IPS-18c (cell line): ENCODE results near the gene SAMD5.

ENCODE experiments used
- H3K4me3 ChIP-seq: 2 replicates; pipeline ENCODE4 v1.7.0; 2013; ENCODE audit warnings: low read depth, mild to moderate bottlenecking, low read length, moderate library complexity; ENCODE audit not compliant: insufficient read depth
- H3K9me3 ChIP-seq: one replicate; pipeline ENCODE4 v1.6.1; 2013; ENCODE audit warnings: mild to moderate bottlenecking, low read length, moderate library complexity; ENCODE audit not compliant: control insufficient read depth, insufficient read depth

Gene SAMD5

DNA sequence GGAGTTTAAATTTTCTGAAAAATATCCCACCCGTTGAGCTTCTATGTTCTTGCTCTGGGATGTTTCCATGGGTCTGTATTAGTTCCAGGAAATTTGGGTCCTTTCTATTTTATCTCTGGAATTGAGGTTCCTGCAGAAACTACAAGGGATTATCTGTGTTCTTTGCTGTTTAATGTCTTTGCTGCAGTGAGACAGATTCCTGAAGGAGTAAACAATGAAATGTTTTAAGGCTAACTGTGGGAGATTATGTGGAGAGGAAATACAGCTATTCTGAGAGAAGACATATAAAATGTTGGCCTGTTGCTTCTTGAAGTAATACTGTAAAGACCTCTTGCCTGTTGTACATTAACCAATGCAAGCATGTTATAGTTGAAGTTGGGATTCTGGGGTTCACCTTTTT, 43.5 kb downstream of the SAMD5 start:
- no peak overlapping the region for H3K4me3 ChIP-seq
- H3K9me3 ChIP-seq, result no peaks in the 10 kb centered on the region

DNA sequence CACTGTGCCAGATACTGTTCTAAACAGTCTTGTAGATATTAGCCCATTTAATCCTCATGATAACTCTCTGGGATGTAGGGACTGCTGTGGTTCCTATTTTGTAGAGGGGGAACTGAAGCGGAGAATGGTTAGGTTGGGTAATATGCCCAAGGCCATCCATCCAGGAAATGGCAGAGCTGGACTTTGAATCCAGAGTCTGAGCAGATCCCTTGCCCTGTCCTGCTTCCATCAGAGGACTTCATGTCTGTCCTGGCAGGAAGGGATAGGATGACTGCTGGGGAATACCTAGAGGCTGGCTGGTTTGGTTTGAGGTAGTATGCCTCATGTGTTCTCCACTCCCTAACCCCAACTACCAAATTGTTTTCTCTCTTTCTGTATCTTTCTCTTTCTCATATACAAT, 44.6 kb downstream of the SAMD5 start:
- no peaks in the 10 kb centered on the region for H3K9me3 ChIP-seq
- H3K4me3 ChIP-seq, result no peak overlapping the region

DNA sequence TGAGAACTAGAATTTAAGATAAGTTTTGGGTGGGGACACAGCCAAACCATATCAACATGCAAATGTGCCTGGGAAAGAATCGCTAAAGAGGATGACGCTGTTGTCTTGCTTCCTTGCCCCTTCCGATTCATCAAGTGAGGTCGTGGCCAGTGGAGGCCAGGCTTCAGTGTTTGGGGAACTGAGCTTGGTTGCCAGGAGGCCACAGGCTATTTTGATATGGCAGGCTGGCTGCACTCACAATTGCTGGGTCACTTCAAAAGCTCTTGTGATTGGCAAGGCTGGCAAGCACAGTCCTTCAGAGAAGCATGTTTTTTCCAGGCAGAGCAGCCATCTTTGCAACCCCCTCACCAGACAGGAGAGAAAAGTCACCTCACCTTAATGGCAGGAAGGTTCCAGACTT, 45.8 kb downstream of the SAMD5 start:
- Histone ChIP-seq H3K9me3 (no peaks in the 10 kb centered on the region), H3K4me3 (no peak overlapping the region)

DNA sequence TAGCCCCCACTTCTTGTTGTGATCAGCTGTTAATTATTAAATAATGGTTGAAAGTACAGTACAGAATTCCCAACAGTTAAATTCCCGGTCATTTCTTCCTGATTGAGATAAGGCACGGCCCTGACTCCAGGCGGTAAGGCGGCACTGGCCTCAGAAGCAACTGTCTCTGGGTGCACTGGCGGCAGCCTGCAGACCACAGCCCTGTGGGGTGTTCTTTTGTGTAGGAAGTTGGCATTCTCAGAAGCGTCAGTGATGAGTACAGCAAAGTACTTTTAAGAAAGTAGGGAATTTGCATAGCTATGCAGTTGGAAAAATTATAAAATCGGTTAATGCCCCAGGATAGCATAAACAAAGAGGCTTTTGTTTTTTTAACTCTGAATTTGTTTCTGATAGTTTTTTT, 50.5 kb downstream of the SAMD5 start:
- no peaks in the 10 kb centered on the region for H3K9me3 ChIP-seq
- H3K4me3 ChIP-seq, result no peak overlapping the region

DNA sequence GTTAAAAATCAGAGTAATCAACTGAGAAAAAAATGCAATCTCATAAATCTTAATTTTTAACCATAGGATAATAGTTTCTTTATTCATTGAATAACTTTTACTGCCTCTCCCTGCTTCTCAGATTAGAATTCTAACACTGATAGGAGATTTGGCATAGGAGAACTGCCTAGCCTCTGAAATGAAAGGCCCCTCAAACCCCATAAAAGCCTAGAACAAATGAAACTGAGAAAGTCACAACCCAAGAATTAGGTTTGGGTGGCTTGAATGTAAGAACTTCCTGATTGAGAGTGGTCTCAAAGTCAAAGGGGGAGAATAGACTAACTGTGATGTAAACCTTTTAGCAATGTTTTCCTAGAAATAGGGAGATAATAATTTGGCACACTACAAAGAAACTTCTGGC, 52.2 kb downstream of the SAMD5 start:
- Histone ChIP-seq H3K4me3 (no peak overlapping the region), H3K9me3 (no peaks in the 10 kb centered on the region)

DNA sequence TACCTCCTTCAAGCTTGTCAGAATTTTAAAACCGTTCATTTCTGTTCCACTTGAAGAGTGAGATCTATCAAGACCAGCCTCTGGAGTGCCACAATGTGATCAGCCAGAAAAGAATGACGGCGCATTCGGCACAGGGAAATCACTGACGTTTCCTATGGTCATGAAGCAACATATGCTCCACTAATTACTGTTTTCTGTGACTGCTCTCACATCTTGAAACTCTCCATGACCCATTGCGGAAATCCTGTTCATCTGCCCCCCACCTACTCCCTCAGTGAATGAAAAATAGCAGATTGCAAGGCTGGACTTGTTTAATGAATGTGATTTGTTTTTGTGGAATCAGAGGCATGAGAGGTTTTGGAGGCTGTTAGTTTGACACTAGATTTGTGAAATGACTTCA, 53.2 kb downstream of the SAMD5 start:
- H3K4me3 ChIP-seq, result no peak overlapping the region
- H3K9me3 ChIP-seq, result no peaks in the 10 kb centered on the region

DNA sequence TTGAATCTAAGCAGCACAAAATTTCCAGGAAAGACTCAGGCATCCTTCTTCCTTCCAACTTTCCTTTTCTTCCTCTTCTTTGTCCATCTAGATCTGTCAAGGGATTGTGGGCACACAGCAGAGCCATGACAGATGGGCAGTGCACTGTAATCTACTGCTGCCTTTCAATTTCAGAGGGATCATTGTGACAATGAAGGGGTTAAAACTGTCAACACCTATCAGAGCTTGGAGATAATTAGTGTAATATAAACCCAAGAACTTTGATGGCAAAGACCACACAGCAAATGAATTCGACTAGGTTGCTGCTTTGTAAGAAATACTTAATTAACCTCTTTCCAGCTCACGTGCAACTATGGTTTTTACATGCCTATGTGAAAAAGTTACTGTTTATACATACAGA, 55.0 kb downstream of the SAMD5 start:
- no peak overlapping the region for H3K4me3 ChIP-seq
- no peaks in the 10 kb centered on the region for H3K9me3 ChIP-seq

DNA sequence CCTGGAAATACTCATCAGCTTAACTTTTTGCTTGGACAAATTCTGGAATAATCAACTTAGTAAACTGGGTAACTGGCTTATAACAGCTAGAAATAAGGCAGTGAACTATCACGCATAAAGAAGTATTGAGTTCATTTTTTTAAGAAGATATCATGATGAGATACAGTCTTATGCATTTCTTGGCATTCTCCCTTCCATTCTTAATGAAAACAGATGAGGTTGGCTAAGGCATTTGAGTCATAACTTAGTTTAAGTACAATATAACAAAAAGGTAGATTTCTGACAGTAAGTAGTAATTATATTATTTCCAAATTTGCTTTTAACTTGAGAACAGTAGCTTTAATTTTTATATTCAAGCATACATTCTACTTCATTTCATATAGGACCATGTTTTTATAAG, 56.1 kb downstream of the SAMD5 start:
- Histone ChIP-seq H3K4me3 (no peak overlapping the region), H3K9me3 (no peaks in the 10 kb centered on the region)

DNA sequence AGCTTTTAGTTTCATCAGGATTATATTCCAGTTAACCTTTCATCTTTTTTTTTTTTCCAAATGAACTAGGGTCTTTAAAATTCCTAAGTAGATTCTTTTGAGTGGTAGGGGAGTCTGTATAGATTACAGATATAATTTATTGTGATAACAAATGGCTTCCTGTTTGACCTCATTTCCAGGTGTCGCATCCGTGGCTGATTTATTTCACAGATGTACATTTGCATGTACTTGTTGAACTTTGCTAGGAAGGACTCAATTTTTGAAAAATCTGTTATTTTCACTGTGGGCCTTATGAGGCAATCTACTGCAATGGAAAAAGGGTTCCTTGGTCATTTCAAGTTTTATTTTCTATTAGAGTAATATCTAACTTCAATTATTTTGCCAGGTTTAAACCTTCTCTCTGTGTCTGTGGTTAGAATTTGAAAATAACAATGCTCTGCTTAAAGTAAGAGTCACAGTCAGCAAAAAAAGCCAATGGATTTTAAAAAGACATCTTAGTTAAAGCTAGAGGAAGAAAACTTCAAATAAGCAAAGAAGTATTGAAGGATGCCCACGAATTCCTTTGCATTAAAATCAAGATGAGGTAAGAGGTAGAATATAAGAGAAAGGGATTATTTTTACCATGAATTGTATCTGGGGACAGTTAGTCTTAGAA, 57.9 kb downstream of the SAMD5 start:
- no peaks in the 10 kb centered on the region for H3K9me3 ChIP-seq
- H3K4me3 ChIP-seq, result no peak overlapping the region

DNA sequence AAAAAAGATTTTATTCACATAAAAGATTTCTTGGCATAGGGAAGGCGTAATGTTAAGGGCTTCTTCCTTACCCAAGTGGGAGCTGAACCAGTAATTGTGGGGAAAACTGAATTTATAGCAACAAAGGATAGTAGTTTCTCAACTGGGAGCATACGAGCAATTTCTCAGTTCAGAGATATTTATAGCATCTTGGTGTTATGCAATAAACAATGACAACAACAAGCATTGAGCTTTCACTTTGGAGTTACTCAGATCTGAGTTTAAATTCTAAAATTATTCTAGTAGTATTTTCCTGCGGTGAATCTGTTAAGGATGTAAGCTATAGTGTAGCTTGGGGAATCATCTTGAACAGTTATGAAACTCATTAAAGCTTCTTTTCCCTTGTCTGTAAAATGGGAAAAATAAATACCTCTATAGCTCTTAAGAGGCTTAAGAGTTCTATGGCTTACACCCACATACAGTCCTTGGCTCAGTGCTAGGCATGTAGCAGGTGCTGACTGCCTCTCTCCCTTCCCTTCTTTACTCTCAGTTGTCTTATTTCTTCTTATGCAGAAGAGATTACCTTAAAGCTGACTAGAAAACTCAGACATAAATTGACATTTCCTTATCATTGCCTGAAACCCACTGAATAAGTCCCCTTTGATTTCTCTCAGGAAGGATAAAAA, 58.8 kb downstream of the SAMD5 start:
- Histone ChIP-seq H3K4me3 (no peak overlapping the region), H3K9me3 (no peaks in the 10 kb centered on the region)

DNA sequence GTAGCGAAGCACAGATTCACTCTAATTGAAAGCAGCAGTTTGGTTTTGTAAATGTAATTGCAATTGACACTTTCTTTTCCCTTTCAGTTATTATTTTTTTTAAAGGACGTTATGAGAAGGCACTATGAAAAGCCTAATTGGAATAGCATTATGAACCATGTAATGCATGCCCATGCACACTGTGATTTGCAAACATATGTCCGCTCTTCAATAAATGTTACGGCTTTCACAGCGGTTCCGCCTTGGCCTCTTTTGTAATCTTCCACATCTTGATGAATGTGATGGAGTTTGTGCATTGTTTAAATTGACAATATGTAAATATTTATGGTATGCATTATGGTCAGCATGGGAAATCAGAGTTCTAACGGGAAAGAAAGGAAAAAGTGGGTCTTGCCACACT, 61.3 kb downstream of the SAMD5 start:
- no peaks in the 10 kb centered on the region for H3K9me3 ChIP-seq
- H3K4me3 ChIP-seq, result no peak overlapping the region

DNA sequence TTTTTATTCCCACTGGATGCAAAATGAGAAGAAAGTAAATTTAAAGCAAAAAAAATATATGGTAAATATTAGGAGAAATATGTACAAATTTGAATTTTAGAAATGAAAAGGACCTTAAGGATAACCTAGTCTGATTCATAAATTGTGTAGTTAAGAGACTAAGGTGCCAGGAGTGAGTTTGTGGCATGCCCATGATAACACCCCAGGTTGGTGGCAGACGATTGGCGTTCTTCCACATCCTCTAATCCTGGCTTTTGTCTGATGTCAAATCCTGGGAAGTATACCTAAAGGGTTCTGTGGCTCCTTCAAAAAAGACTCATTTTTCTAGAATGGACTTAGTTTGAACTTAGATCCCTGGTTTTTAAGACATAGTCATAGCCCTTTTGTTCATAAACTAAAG, 62.2 kb downstream of the SAMD5 start:
- H3K4me3 ChIP-seq, result no peak overlapping the region
- no peaks in the 10 kb centered on the region for H3K9me3 ChIP-seq

DNA sequence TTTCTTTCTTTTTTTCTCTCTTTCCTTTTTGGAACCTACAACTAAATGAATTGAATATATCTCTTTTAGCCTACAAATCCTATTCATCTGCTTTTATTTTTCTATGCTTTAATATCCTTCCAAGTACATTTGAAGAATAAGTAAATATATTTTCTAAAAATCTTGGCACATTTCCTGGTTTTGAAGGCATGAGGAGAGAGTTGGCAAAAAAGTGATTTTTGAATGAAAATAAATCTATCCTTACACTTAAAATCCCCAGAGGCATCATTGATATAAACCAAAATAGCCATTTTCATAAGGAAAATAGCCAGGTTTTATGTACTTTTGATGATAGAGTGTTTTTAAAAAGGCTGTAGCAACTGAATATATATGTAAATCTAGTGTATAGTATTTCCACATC, 69.0 kb downstream of the SAMD5 start:
- no peaks in the 10 kb centered on the region for H3K9me3 ChIP-seq
- H3K4me3 ChIP-seq, result no peak overlapping the region

DNA sequence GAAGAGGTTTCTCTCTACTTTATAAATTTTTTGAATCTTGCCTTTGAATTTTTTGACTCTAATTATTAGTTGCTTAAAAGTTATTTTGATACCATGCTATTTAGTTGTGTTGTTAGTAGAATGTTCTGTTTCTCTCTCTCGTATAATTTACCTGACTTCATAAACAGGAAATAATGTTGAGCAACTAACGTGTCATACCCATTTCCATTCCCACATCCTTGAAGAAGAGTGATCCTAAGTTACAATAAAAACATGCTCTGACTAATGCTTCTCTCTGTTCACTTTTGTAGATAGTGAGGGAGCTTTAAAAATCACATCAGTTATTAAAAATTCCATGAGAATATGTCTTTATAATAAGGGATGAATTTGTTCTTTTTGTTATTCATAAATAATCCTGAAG, 69.7 kb downstream of the SAMD5 start:
- Histone ChIP-seq H3K4me3 (no peak overlapping the region), H3K9me3 (no peaks in the 10 kb centered on the region)

DNA sequence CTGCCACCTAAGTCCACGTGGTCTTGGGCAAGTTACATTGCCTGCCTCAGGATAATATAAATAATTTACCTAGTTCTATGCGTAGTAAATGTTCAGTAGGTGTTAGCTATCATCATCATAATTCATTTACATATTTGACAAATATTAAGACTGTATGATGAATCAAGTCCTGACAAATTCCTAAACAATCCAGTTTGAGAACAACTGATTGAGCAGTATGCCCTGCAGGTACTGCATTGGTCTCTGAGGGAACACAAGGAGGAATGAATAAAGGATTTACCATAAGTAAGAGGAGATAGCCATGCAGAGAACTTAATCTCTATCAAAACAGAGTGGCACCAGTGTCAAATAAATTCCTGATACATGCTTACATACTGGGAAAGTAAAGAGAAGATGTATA, 70.4 kb downstream of the SAMD5 start:
- no peaks in the 10 kb centered on the region for H3K9me3 ChIP-seq
- H3K4me3 ChIP-seq, result no peak overlapping the region

DNA sequence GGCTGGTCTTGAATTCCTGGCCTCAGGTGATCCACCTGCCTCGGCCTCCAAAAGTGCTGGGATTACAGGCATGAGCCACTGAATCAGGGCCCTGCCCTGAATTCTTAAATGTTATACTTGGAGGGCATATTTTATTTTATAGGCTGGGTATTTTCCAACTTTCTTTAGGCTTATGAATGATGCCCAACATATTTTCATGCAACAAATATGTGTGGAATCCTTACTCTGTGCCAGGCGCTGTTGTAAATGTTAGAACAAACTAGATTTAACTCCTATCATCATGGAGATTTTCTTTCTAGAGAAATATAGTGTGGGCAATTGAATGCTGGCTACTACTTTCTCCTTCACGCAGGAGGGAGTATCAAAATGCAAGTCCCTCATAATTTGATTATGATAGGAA, 71.2 kb downstream of the SAMD5 start:
- H3K4me3 ChIP-seq, result no peak overlapping the region
- H3K9me3 ChIP-seq, result no peaks in the 10 kb centered on the region

DNA sequence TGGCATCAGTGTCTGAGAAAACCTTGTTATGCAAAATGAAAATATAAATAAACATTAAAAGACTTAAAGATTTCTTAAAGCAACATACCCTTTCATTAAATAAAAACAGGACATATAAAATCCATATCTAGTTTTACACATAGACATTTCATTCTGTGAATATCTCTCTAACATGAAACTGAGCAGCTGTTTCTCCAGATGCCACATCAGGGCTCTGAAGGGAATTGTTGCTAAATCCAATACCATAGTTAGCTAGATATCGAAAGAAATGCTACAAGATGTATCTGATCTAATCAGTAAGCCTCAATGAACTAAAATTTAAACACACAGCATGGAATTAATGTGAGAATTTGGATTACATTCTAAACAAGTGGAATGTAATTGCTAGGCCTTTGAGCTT, 74.5 kb downstream of the SAMD5 start:
- H3K9me3 ChIP-seq, result no peaks in the 10 kb centered on the region
- no peak overlapping the region for H3K4me3 ChIP-seq

DNA sequence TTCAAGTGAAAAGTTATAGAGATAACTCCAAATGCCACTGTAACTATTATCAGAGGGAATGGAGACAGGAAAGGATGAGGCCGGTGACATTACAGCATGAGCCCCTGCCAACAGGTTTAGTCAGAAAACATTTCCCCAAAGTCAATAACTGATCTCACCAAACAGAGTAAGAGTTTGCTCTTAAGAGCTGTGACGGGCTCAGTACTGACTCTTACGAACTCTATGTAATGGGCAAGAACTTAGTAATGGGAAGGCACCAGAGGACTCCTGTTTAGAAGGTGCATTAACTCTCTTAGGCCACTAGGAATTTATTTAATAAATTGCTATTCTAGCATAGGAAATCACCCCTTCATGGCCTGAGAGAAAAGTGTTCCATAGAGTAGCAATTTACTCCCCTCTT, 76.8 kb downstream of the SAMD5 start:
- no peak overlapping the region for H3K4me3 ChIP-seq
- no peaks in the 10 kb centered on the region for H3K9me3 ChIP-seq

DNA sequence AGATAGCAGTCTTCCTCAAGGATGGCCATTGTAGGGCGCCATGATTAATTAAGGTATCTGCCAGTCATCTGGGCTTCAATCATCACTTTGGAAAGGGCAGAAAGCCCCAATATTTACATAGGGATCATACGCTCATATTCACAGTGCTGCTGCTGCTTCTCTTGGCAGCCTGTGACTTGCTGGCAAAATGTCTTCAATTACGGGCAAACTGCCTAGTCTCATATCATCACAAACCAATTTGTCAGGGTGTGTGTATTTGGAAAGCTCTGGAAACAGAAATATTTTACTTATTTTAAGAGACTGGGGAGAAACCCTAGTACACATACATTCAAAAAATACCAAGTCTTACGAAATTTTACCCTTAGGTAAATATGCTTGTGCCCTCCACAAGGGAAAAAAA, 77.6 kb downstream of the SAMD5 start:
- no peak overlapping the region for H3K4me3 ChIP-seq
- H3K9me3 ChIP-seq, result no peaks in the 10 kb centered on the region
